Spleen (tissue), 11 donors: Measurements from ENCODE around the gene AVPR1B. TPM values are rescaled to one million over a fixed set of nuclear protein-coding genes. Genes with fewer than 3 reads are reported as not detected.
"Not testable (repeated sequence)": the region's sequence is repeated elsewhere in the genome, so short reads cannot be mapped to it uniquely, and the experiment has no call there.

Source experiments
- DNase-seq: peaks from one replicate; pipeline ENCODE4 v3.0.0-alpha.2; 2020
- H3K27ac ChIP-seq, 8 donors: fragments of 200-600 bp; sonication (generic) in 7 of 8; 1 replicate in 4 of 8; 2 replicates in 4 of 8; pipeline versions ENCODE4 v1.5.0 to v1.8.0; 2016 to 2021; ENCODE audit warnings: inconsistent platforms in 4 of 8, mild to moderate bottlenecking in 4 of 8, moderate library complexity in 1 of 8
- H3K27me3 ChIP-seq, 7 donors: fragments of 200-600 bp; sonication (generic) in 6 of 7; replicated peaks in 1 of 7; 1 replicate in 4 of 7; 2 replicates in 3 of 7; pipeline versions ENCODE4 v1.5.0 to v1.8.0; 2016 to 2021; ENCODE audit warnings: inconsistent platforms in 3 of 7, mild to moderate bottlenecking in 1 of 7
- H3K36me3 ChIP-seq, 6 donors: fragments of 200-600 bp; sonication (generic) in 5 of 6; 1 replicate in 4 of 6; 2 replicates in 2 of 6; pipeline versions ENCODE4 v1.5.0 to v1.8.0; 2016 to 2021; ENCODE audit warnings: inconsistent platforms in 2 of 6
- H3K4me1 ChIP-seq, 6 donors: fragments of 200-600 bp; sonication (generic) in 5 of 6; 1 replicate in 3 of 6; 2 replicates in 3 of 6; pipeline versions ENCODE4 v1.5.0 to v1.8.0; 2016 to 2021; ENCODE audit warnings: inconsistent platforms in 3 of 6
- H3K4me3 ChIP-seq, 8 donors: fragments of 200-600 bp; sonication (generic) in 7 of 8; 1 replicate in 4 of 8; 2 replicates in 4 of 8; pipeline versions ENCODE4 v1.5.0 to v1.8.0; 2016 to 2021; ENCODE audit warnings: inconsistent platforms in 4 of 8, mild to moderate bottlenecking in 4 of 8, moderate library complexity in 2 of 8
- H3K9me3 ChIP-seq, 8 donors: fragments of 200-600 bp; sonication (generic) in 7 of 8; 1 replicate in 4 of 8; 2 replicates in 4 of 8; pipeline versions ENCODE4 v1.5.0 to v1.8.0; 2016 to 2021; ENCODE audit warnings: inconsistent platforms in 4 of 8
- POLR2A ChIP-seq, 3 donors: fragments of 450-650 bp; IDR thresholded peaks; one replicate each; pipeline ENCODE4 v1.5.1; 2017; ENCODE audit warnings: antibody characterized with exemption in 3 of 3, mild to moderate bottlenecking in 1 of 3
- POLR2AphosphoS5 ChIP-seq, 3 donors: sonication (generic); formaldehyde crosslinking; IDR thresholded peaks; one replicate each; pipeline ENCODE4 v1.5.1; 2017; ENCODE audit warnings: antibody characterized with exemption in 3 of 3
- WGBS, 5 donors: extraction: QIAGEN DNeasy Blood & Tissue Kit in 3 of 5; methylation state at CpG; one replicate each; pipeline versions ENCODE4 v1.1.5 to v1.1.7; 2013 to 2018; 5-methylcytosine and 5-hydroxymethylcytosine counted together
- intact Hi-C: fragments of 100-400 bp; cut with DNase I; formaldehyde crosslinking; loops from one replicate; pipeline ENCODE4 v1.15.0; 2023; ENCODE audit warnings: low total_unique reads
- polyA plus RNA-seq, 3 donors: library from polyadenylated mRNA; stranded (reverse); fragments of 200-250 nt; gene quantifications; one replicate each; pipeline ENCODE4 v1.2.1, GENCODE V29; 2013
- total RNA-seq, 7 donors: library from RNA; depleted of rRNA in 3 of 7; stranded (reverse); fragments of >200 nt in 3 of 7; fragmentation: NEBNext Ultra II Directional in 4 of 7; extraction: Animal tissue kit (Norgen Biotek cat#: 25700) in 4 of 7; gene quantifications; one replicate each; pipeline versions ENCODE4 v1.1.0 to v1.2.1, GENCODE V29; 2016 to 2021
- TF ChIP-seq, protein P1 (sequence below), 11 experiments: fragments of 200-600 bp in 7 of 11; fragments of 450-650 bp in 4 of 11; sonication (generic) in 4 of 11; IDR thresholded peaks in 8 of 11; conservative IDR thresholded peaks in 3 of 11; 1 replicate in 7 of 11; 2 replicates in 4 of 11; pipeline versions ENCODE4 v1.4.0 to v1.8.0; 2016 to 2021; ENCODE audit warnings: antibody characterized with exemption in 11 of 11, inconsistent platforms in 4 of 11, mild to moderate bottlenecking in 1 of 11
- donor health status: healthy with polysubstance abuse.
- donor health status: DM: no; HTN: no; CAD: no; lungs with moderate emphysema.
- donor health status: DM: no; HTN: no; CAD: no.
- donor health status: Bipolar disorder and iron deficiency.
- donor health status: healthy.
- donor health status: DM: no; HTN: no; CAD: no.
- donor health status: DM: yes; HTN: yes; CAD: no.

Gene AVPR1B
- total and polyA plus RNA-seq, 10 donors: not detected

GRCh38 chr1:206066479-206067171 is 50.6 kb downstream of the AVPR1B start:
- peak overlapping the region in 3 of 8 donors; percentile 28 to 59 (median 32) for H3K27ac ChIP-seq
- H3K36me3 ChIP-seq: peaks cover 0 to 9% (median 0%) of the 10 kb centered on the region in 6 donors
- intact Hi-C loops: no loop called here
- peaks cover 0 to 28% (median 22%) of the 10 kb centered on the region in 6 donors for H3K4me1 ChIP-seq
- H3K27me3 ChIP-seq: no peaks in the 10 kb centered on the region
- TF ChIP-seq POLR2AphosphoS5 (IDR thresholded peaks at IDR 0.05): no peak
- TF ChIP-seq, protein P1, sequence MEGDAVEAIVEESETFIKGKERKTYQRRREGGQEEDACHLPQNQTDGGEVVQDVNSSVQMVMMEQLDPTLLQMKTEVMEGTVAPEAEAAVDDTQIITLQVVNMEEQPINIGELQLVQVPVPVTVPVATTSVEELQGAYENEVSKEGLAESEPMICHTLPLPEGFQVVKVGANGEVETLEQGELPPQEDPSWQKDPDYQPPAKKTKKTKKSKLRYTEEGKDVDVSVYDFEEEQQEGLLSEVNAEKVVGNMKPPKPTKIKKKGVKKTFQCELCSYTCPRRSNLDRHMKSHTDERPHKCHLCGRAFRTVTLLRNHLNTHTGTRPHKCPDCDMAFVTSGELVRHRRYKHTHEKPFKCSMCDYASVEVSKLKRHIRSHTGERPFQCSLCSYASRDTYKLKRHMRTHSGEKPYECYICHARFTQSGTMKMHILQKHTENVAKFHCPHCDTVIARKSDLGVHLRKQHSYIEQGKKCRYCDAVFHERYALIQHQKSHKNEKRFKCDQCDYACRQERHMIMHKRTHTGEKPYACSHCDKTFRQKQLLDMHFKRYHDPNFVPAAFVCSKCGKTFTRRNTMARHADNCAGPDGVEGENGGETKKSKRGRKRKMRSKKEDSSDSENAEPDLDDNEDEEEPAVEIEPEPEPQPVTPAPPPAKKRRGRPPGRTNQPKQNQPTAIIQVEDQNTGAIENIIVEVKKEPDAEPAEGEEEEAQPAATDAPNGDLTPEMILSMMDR (IDR thresholded peaks at IDR 0.05 in 8 of 11, conservative IDR thresholded peaks at IDR 0.05 in 3 of 11): no peak
- TF ChIP-seq POLR2A (IDR thresholded peaks at IDR 0.05): no peak
- H3K9me3 ChIP-seq: no peaks in the 10 kb centered on the region
- H3K4me3 ChIP-seq: no peak overlapping the region
- 60 to 79% (median 67%) methylated on average over 5 to 6 of the region's 6 CpGs for WGBS, 5 donors
- DNase-seq: no peak

- Histone ChIP-seq H3K4me1 (peaks cover 0 to 28% (median 22%) of the 10 kb centered on the region in 6 donors), H3K4me3 (no peak overlapping the region), H3K27ac (peak overlapping the region in 1 of 8 donors; percentile 28), H3K36me3 (peaks cover 0 to 13% (median 0%) of the 10 kb centered on the region in 6 donors), H3K9me3 (no peaks in the 10 kb centered on the region), H3K27me3 (no peaks in the 10 kb centered on the region)
- TF ChIP-seq, protein P1 (IDR thresholded peaks at IDR 0.05 in 8 of 11, conservative IDR thresholded peaks at IDR 0.05 in 3 of 11): no peak
- TF ChIP-seq POLR2AphosphoS5 (IDR thresholded peaks at IDR 0.05): no peak
- no peak for TF ChIP-seq POLR2A (IDR thresholded peaks at IDR 0.05)
- WGBS, 5 donors: 76 to 89% (median 82%) methylated on average over 4 of the region's 4 CpGs
- DNase-seq: no peak
- intact Hi-C loops: no loop called here
These were observed 51.5 kb downstream of the AVPR1B start for GRCh38 chr1:206065547-206066145.

DNA sequence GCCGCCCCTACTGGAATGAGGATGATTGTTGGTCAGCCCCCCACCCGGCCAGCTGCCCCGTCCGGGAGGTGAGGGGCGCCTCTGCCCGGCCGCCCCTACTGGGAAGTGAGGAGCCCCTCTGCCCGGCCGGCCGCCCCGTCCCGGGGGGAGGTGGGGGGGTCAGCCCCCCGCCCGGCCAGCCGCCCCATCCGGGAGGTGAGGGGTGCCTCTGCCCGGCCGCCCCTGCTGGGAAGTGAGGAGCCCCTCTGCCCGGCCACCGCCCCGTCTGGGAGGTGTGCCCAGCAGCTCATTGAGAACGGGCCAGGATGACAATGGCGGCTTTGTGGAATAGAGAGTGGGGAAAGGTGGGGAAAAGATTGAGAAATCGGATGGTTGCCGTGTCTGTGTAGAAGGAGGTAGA is 52.7 kb downstream of the AVPR1B start:
- H3K27me3 ChIP-seq, H3K4me3 ChIP-seq, DNase-seq, intact Hi-C loops, H3K9me3 ChIP-seq, H3K27ac ChIP-seq: not testable (repeated sequence)
- Histone ChIP-seq H3K4me1 (peaks cover 0 to 31% (median 22%) of the 10 kb centered on the region in 6 donors), H3K36me3 (peaks cover 0 to 16% (median 0%) of the 10 kb centered on the region in 6 donors)
- 89 to 95% (median 93%) methylated on average over 4 to 22 of the region's 25 CpGs for WGBS, 5 donors

DNA sequence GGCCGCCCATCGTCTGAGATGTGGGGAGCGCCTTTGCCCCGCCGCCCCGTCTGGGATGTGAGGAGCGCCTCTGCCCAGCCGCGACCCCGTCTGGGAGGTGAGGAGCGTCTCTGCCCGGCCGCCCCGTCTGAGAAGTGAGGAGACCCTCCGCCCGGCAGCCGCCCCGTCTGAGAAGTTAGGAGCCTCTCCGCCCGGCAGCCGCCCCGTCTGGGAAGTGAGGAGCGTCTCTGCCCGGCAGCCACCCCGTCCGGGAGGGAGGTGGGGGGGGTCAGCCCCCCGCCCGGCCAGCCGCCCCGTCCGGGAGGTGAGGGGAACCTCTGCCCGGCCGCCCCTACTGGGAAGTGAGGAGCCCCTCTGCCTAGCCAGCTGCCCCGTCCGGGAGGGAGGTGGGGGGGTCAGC is 53.2 kb downstream of the AVPR1B start:
- 94 to 97% (median 95%) methylated on average over 8 to 31 of the region's 35 CpGs; no CpG with 5 or more reads in 1 of the 5 donors for WGBS, 5 donors
- peaks cover 0 to 35% (median 22%) of the 10 kb centered on the region in 6 donors for H3K4me1 ChIP-seq
- intact Hi-C loops, H3K27ac ChIP-seq, H3K9me3 ChIP-seq, H3K27me3 ChIP-seq, DNase-seq, H3K4me3 ChIP-seq: not testable (repeated sequence)
- H3K36me3 ChIP-seq: peaks cover 0 to 15% (median 0%) of the 10 kb centered on the region in 6 donors

- peaks cover 0 to 34% (median 16%) of the 10 kb centered on the region in 6 donors for H3K4me1 ChIP-seq
- no peaks in the 10 kb centered on the region for H3K27me3 ChIP-seq
- no peak for DNase-seq
- TF ChIP-seq POLR2A (IDR thresholded peaks at IDR 0.05) (no peak), POLR2AphosphoS5 (IDR thresholded peaks at IDR 0.05) (no peak)
- peaks cover 0 to 12% (median 0%) of the 10 kb centered on the region in 6 donors for H3K36me3 ChIP-seq
- H3K27ac ChIP-seq: no peak overlapping the region
- no peak overlapping the region for H3K4me3 ChIP-seq
- intact Hi-C loops: no loop called here
- no peaks in the 10 kb centered on the region for H3K9me3 ChIP-seq
- WGBS, 5 donors: 69 to 78% (median 73%) methylated on average over 6 of the region's 6 CpGs
These were observed 54.7 kb downstream of the AVPR1B start for GRCh38 chr1:206062464-206062863.
